NCI-H446 (cell line): ENCODE results near the gene CFAP299.
"Not testable (repeated sequence)": the region's sequence is repeated elsewhere in the genome, so short reads cannot be mapped to it uniquely, and the experiment has no call there.

Experiments
- DNase-seq, 2 experiments: peaks; one replicate each; lab custom pipeline; 2025; lab: John Stamatoyannopoulos, UW

CFAP299 gene

GRCh38 chr4:80610845-80611677 is 275.5 kb downstream of the CFAP299 start:
- no peak for DNase-seq

DNA sequence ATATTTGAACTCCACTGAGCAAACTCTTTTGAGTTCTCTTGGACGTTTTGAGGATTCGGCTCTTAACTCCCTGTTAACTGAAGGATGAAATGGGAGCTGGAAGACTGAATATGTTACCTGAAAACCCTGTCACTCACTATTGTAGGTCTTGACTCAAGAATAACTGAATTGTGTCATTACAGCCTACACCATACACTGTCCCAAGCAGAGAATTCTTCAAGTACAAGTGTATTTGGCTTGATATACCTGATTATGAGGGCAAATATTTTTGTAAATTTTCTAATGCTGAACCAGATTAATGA is 276.1 kb downstream of the CFAP299 start:
- no peak for DNase-seq

- DNase-seq: no peak
Measured at GRCh38 chr4:80613470-80613869, 277.9 kb downstream of the CFAP299 start.

DNA sequence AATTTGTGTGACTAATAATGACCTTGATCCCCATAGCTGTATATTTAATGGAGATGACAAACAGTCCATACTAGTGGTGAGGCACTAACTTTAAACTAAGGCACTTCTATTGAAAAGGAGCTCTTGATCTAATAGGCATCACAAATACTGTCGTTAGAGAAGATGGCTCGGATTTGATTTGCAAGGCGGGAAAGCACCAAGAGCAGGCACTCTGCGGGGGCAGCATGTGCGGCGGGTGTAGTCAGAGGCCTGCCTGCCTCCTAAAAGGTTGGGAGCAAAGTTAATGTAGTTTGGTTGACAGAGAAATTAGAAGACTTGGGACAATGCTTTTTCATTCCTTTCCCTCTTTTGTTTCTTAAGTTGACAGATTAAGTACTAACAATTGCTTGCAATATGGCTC is 278.8 kb downstream of the CFAP299 start:
- DNase-seq: no peak

DNA sequence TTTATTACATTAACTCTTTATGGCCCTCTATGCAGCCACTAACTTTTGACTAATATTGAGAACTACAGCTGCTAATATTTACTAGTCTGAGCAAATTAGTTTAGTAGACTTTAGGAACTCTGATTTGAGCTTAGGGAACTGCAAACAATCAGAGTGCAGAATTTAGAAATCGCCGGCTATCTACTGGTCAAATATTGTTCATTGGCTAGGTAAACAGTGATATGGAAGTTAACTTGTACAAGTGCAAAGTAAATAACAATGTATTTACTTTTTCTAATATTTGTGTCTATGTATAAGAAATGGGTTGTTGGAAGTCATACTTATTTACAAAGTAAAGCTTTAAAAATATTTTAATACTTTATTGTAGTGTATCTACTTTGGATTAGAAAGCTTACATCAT is 279.6 kb downstream of the CFAP299 start:
- no peak for DNase-seq

DNA sequence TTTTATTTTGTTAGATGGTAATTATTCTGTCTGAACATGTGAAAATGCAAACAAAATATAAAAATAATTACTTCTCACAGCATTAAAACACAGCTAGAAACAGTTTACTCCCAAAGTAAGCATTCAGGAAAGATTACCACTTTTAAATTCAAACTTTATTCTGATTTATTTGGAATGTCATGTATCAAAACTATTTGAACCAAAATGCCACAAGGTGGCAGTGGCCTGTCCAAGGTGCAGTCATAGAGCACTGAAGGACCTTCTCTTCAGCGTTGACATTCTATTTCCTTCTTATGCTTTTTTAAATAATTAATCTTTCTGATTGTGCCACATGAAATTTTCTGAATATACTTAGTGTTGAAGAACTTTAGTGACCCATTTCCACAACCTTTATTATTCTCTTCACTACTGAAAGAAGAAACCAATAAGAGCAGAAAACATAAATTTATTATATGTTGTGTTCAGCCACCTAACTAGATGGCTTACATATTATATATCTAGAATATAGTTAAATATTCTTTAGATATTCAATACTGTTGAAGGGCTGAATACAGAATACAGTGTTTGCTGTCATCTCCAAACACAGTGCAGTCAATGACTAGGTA is 283.6 kb downstream of the CFAP299 start:
- DNase-seq: no peak

- no peak for DNase-seq
Measured at GRCh38 chr4:80631861-80632260, 296.3 kb downstream of the CFAP299 start.

- no peak for DNase-seq
Measured at GRCh38 chr4:80637190-80637589, 301.7 kb downstream of the CFAP299 start.

- no peak for DNase-seq
Measured at GRCh38 chr4:80646061-80646460, 310.5 kb downstream of the CFAP299 start.

GRCh38 chr4:80655662-80656061 is 320.1 kb downstream of the CFAP299 start:
- no peak for DNase-seq

GRCh38 chr4:80670118-80670517 is 334.6 kb downstream of the CFAP299 start:
- DNase-seq: not testable (repeated sequence)

GRCh38 chr4:80678413-80678812 is 342.9 kb downstream of the CFAP299 start:
- DNase-seq: no peak

DNA sequence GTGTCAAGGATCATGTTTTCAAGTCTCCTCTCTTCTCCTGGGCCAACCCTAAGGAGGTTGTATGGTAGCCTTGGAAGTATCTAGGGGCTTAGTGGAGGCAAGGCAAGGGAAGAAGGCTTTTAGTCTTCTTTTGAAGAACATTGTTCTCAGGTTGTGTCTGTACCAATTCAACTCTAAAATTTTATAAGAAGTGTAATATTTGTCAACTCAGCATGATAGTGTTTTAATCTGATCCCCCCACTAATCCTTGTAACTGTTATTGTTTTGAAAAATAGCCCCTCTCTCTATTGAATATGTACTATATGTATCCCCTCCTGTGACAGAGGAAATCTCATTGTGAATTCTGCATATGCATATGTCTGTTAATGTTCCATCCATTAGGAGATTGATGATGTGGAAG is 345.4 kb downstream of the CFAP299 start:
- DNase-seq: no peak

DNA sequence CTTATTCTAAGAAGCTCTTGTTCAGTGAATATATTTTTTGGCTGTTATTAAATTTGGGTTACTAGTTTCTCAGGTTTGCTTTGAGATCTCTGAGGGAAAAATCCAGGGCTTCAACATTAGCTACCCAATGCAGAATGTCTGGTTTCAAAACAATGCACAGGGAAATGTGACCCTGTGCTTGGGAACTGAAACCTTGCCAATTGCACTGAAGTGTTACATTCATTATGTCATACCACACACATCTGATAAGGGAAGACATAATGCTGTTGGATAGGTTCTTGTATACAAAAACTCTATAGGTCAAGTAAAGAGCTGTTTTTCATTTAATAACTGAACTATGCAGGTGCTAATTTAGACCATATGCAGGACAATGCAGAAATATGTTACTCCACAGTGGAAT is 349.7 kb downstream of the CFAP299 start:
- DNase-seq: no peak

DNA sequence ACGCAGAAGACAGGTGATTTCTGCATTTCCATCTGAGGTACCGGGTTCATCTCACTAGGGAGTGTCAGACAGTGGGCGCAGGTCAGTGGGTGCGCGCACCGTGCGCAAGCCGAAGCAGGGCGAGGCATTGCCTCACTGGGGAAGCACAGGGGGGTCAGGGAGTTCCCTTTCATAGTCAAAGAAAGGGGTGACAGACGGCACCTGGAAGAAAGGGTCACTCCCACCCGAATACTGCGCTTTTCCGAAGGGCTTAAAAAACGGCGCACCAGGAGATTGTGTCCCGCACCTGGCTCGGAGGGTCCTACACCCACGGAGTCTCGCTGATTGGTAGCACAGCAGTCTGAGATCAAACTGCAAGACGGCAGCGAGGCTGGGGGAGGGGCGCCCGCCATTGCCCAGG is 352.2 kb downstream of the CFAP299 start:
- DNase-seq: not testable (repeated sequence)

DNA sequence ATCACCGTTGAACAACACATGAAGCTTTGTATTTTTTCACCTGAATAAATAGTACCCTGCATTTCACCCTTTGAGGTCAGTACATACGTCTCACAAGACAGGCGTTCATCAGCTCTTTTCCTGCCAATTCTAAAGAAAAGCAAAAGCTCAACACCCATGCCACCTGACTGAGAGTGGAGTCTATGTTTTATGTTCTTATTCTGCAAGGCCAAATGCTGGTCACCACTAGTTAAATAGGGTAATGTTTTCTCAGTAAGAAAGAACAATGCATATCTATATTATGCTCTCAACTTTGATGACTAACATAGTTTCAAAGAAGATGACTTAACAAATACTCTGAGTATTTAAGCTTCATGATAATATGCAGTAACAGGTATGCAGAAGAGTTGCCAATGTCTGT is 358.6 kb downstream of the CFAP299 start:
- DNase-seq: no peak

GRCh38 chr4:80705311-80705710 is 369.8 kb downstream of the CFAP299 start:
- no peak for DNase-seq

DNA sequence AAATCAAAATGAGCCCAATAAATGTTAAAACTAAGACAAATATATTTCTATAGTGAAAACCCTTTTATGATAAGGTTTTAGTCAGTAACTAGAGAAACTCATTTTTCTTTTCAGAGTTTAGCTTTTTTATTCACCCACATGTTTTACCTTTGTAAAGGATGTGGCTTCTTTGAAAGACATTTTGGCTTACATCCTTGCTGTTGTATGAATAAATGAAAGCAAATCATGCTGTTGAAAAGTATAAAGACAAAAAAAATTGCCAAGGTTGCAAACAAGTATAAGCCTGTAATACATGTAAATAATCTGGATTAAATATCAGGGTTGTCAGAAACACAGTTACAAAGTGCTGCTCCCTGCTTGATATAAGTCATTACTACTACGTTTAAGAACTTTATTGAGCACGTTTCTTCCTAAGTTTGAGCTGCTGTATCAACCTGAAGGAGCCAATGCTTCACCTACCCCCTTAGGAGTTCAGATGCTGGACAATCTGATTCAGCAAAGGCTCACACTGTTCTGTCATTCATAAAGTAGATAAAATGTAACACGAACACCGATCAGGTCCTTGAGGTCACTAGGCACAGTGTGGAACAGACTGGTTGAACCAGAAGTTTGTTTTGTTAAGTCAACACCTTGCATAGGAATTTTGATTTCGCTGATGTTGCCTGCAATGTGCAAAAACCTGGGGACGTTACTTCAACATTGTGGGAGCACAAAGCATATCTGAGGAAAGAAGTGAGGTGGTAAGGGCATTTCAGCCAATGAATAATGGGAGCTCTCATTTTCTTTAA is 373.7 kb downstream of the CFAP299 start:
- no peak for DNase-seq

DNA sequence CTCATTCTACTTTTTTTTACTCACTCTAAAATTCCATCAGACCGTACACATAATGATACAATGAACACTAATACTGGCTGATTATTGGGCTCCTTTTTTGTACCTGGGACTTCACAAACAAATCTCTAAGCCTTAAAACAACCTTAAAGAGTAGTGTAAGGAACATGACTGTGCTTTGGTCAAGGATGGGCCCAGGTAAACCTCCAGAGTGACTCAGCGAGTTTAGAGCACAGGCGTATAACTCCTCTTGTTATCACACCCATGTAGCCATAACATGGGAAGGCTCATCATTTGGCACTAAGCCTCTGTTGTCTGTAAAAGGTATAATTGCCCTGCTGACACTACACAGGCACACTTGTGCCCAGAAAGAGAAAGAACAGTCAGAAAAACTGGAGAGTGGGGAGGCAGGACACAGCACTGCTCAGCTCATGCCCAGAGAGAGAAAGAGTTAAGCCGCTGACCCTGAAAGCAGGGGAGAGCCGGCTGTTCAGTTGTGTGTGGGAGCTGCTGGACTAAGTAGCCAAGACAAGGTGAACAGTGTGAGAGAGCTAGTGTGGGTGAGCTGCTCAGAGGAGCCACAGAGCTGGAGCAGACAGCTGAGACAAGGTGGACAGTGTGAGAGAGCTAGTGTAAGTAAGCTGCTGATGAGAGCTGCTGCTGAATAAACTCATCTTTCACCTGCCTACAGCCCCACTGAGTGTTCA is 375.4 kb downstream of the CFAP299 start:
- DNase-seq: no peak

- no peak for DNase-seq
Measured at GRCh38 chr4:80711956-80712355, 376.4 kb downstream of the CFAP299 start.

DNA sequence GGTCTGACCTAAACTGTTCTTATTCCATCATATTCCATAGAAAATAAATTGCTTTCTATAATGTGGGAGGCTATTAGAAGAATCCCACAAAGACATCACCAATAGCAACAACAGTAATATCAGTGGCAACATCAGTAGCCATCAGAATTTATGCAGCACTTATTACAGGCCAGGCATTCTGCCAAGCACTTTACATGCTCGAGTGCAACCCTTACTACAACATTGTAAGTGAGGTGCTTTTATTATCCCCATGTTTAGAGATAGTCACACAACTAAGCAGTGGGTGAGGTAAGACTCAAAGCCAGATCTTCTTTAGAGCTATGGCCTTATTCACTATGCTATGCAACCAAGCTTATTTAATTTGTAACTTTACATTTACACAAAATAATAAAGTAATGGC is 377.9 kb downstream of the CFAP299 start:
- DNase-seq: no peak

DNA sequence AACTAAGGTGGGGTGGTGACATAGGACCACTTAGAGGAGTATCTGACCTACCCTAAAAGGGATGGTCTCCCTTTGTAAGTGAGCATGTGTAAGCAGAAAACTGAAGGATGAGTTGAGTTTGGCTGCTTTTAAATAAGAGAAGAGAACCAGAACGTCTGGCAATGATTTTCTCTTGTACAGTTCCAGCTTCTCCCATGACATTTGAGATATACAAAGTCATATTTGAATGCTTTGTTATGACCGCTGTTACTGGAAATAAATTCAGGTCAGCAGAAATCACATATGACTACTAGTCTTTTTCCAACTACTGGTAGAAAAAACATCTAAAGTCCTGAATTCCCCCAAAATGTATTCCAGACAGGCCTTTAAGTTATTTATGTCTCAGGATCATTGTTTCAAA is 381.7 kb downstream of the CFAP299 start:
- DNase-seq: no peak

DNA sequence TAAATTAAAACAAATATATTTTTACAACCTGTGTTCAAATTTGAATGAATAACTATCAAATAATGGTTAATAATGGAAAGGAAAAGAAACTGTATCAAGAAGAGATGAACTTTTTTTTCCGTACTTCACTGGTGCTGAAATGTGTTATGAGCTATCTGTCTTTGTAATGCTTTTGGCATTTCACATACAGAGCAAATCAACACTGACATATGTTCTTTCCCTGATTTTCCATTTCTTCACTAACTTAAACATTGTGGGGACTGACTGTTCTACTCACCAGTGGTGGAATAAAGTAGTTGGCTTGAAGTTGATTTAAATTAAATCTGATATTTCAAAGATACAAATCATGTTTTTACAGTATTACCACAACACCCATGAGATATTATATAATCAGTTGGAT is 390.9 kb downstream of the CFAP299 start:
- DNase-seq: no peak
